SJSA1 (cell line): ENCODE data around the gene FSTL4. TPM values are rescaled to one million over a fixed set of nuclear protein-coding genes. Genes with fewer than 3 reads are reported as not detected.
A peak's percentile ranks its signal among the peaks of the same experiment; 100 is the strongest.

ENCODE experiments used
- DNase-seq, 2 experiments: peaks; one replicate each; pipeline ENCODE4 v3.0.0-alpha.2; 2015 to 2020; ENCODE audit warnings: low spot score in 2 of 2, low read depth in 1 of 2
- H3K27ac ChIP-seq: fragments of 250-450 bp; sonication (Bioruptor Pico); 2 replicates; pipeline ENCODE4 v1.5.1; 2020; ENCODE audit warnings: mild to moderate bottlenecking, moderate library complexity
- H3K27me3 ChIP-seq: fragments of 250-450 bp; sonication (Bioruptor Pico); replicated peaks from 2 replicates; pipeline ENCODE4 v1.5.1; 2020; ENCODE audit warnings: mild to moderate bottlenecking, moderate library complexity
- H3K36me3 ChIP-seq: fragments of 250-450 bp; sonication (Bioruptor Pico); 2 replicates; pipeline ENCODE4 v1.5.1; 2020; ENCODE audit warnings: mild to moderate bottlenecking
- H3K4me1 ChIP-seq: fragments of 250-450 bp; sonication (Bioruptor Pico); replicated peaks from 2 replicates; pipeline ENCODE4 v1.6.1; 2021; ENCODE audit warnings: mild to moderate bottlenecking
- H3K4me3 ChIP-seq: fragments of 250-450 bp; sonication (Bioruptor Pico); 2 replicates; pipeline ENCODE4 v1.5.1; 2020; ENCODE audit warnings: mild to moderate bottlenecking
- H3K9me3 ChIP-seq: fragments of 250-450 bp; sonication (Bioruptor Pico); replicated peaks from 2 replicates; pipeline ENCODE4 v1.5.1; 2020; ENCODE audit warnings: mild to moderate bottlenecking
- total RNA-seq: library from RNA; depleted of rRNA; stranded (reverse); fragments of >200 nt; shearing (Covaris generic); gene quantifications from 2 replicates; pipeline ENCODE4 v1.2.3, GENCODE V29; 2014

Gene FSTL4
- total RNA-seq, 1 experiment from 2014 or later, result 2.1 TPM

GRCh38 chr5:133244242-133244641 is 368.1 kb downstream of the FSTL4 start:
- Histone ChIP-seq H3K27me3 (no peaks in the 10 kb centered on the region), H3K36me3 (no peaks in the 10 kb centered on the region), H3K9me3 (no peaks in the 10 kb centered on the region), H3K27ac (peak overlapping the region; percentile 90), H3K4me3 (no peak overlapping the region), H3K4me1 (peaks cover 85% of the 10 kb centered on the region)
- DNase-seq, result peak in 1 of 2 experiments; percentile 81

- DNase-seq, result peak in 1 of 2 experiments; percentile 24
- Histone ChIP-seq H3K9me3 (no peaks in the 10 kb centered on the region), H3K4me3 (no peak overlapping the region), H3K36me3 (no peaks in the 10 kb centered on the region), H3K4me1 (peaks cover 89% of the 10 kb centered on the region), H3K27ac (peak overlapping the region; percentile 90), H3K27me3 (no peaks in the 10 kb centered on the region)
Observed at GRCh38 chr5:133243196-133243595, 369.1 kb downstream of the FSTL4 start.

GRCh38 chr5:133242221-133242835 is 370.0 kb downstream of the FSTL4 start:
- Histone ChIP-seq H3K4me3 (no peak overlapping the region), H3K27ac (peak overlapping the region; percentile 90), H3K36me3 (no peaks in the 10 kb centered on the region), H3K9me3 (no peaks in the 10 kb centered on the region), H3K4me1 (peaks cover 82% of the 10 kb centered on the region), H3K27me3 (no peaks in the 10 kb centered on the region)
- DNase-seq, result no peak

GRCh38 chr5:133241179-133242092 is 370.9 kb downstream of the FSTL4 start:
- Histone ChIP-seq H3K4me1 (peaks cover 78% of the 10 kb centered on the region), H3K27ac (peak overlapping the region; percentile 90), H3K4me3 (no peak overlapping the region), H3K27me3 (no peaks in the 10 kb centered on the region), H3K36me3 (no peaks in the 10 kb centered on the region), H3K9me3 (no peaks in the 10 kb centered on the region)
- DNase-seq, result no peak

- Histone ChIP-seq H3K9me3 (no peaks in the 10 kb centered on the region), H3K27me3 (no peaks in the 10 kb centered on the region), H3K27ac (peak overlapping the region; percentile 90), H3K4me1 (peaks cover 79% of the 10 kb centered on the region), H3K36me3 (no peaks in the 10 kb centered on the region), H3K4me3 (no peak overlapping the region)
- peak; percentile 99 to 100 for DNase-seq
Observed at GRCh38 chr5:133240425-133241091, 371.8 kb downstream of the FSTL4 start.

- Histone ChIP-seq H3K4me1 (peaks cover 65% of the 10 kb centered on the region), H3K9me3 (no peaks in the 10 kb centered on the region), H3K27me3 (no peaks in the 10 kb centered on the region), H3K36me3 (no peaks in the 10 kb centered on the region), H3K4me3 (no peak overlapping the region), H3K27ac (no peak overlapping the region)
- DNase-seq, result no peak
Observed at GRCh38 chr5:133238426-133239205, 373.7 kb downstream of the FSTL4 start.

- no peak for DNase-seq
- no peak overlapping the region for H3K4me3 ChIP-seq
- H3K36me3 ChIP-seq, result no peaks in the 10 kb centered on the region
- H3K27ac ChIP-seq, result no peak overlapping the region
- H3K4me1 ChIP-seq, result peaks cover 61% of the 10 kb centered on the region
- no peaks in the 10 kb centered on the region for H3K9me3 ChIP-seq
- H3K27me3 ChIP-seq, result no peaks in the 10 kb centered on the region
Observed at GRCh38 chr5:133236976-133237375, 375.4 kb downstream of the FSTL4 start.

- Histone ChIP-seq H3K9me3 (no peaks in the 10 kb centered on the region), H3K27me3 (no peaks in the 10 kb centered on the region), H3K4me3 (no peak overlapping the region), H3K36me3 (no peaks in the 10 kb centered on the region), H3K4me1 (peaks cover 61% of the 10 kb centered on the region), H3K27ac (no peak overlapping the region)
- DNase-seq, result no peak
Observed at GRCh38 chr5:133236541-133236951, 375.8 kb downstream of the FSTL4 start.

- Histone ChIP-seq H3K9me3 (no peaks in the 10 kb centered on the region), H3K27me3 (no peaks in the 10 kb centered on the region), H3K4me3 (no peak overlapping the region), H3K4me1 (peaks cover 61% of the 10 kb centered on the region), H3K36me3 (no peaks in the 10 kb centered on the region), H3K27ac (no peak overlapping the region; the same call in 1 of the 2 replicates)
- no peak for DNase-seq
Observed at GRCh38 chr5:133235696-133236426, 376.5 kb downstream of the FSTL4 start.

GRCh38 chr5:133234911-133235310 is 377.4 kb downstream of the FSTL4 start:
- Histone ChIP-seq H3K36me3 (no peaks in the 10 kb centered on the region), H3K4me1 (peaks cover 63% of the 10 kb centered on the region), H3K9me3 (no peaks in the 10 kb centered on the region), H3K27me3 (no peaks in the 10 kb centered on the region), H3K27ac (no peak overlapping the region), H3K4me3 (no peak overlapping the region)
- no peak for DNase-seq

- Histone ChIP-seq H3K36me3 (no peaks in the 10 kb centered on the region), H3K9me3 (no peaks in the 10 kb centered on the region), H3K4me3 (no peak overlapping the region), H3K27me3 (no peaks in the 10 kb centered on the region), H3K4me1 (peaks cover 59% of the 10 kb centered on the region), H3K27ac (no peak overlapping the region)
- no peak for DNase-seq
Observed at GRCh38 chr5:133234273-133234672, 378.1 kb downstream of the FSTL4 start.

- H3K27ac ChIP-seq, result no peak overlapping the region
Observed at GRCh38 chr5:133233616-133234015, 378.7 kb downstream of the FSTL4 start.

GRCh38 chr5:133232911-133233310 is 379.4 kb downstream of the FSTL4 start:
- H3K36me3 ChIP-seq, result no peaks in the 10 kb centered on the region
- H3K4me3 ChIP-seq, result no peak overlapping the region
- H3K9me3 ChIP-seq, result no peaks in the 10 kb centered on the region
- peaks cover 53% of the 10 kb centered on the region for H3K4me1 ChIP-seq
- DNase-seq, result no peak
- H3K27ac ChIP-seq, result peak overlapping the region; percentile 80
- no peaks in the 10 kb centered on the region for H3K27me3 ChIP-seq

More at GRCh38 chr5:133233616-133234015, 378.7 kb downstream of the FSTL4 start:
- Histone ChIP-seq H3K36me3 (no peaks in the 10 kb centered on the region), H3K9me3 (no peaks in the 10 kb centered on the region), H3K4me3 (no peak overlapping the region), H3K27me3 (no peaks in the 10 kb centered on the region), H3K4me1 (peaks cover 59% of the 10 kb centered on the region)
- no peak for DNase-seq
